ENCODE data around the gene THSD7A. TPM values are rescaled to one million over a fixed set of nuclear protein-coding genes. Genes with fewer than 3 reads are reported as not detected.

Gene THSD7A
- polyA plus RNA-seq, 4 donors, result 62.0 to 76.0 (median 72.8) TPM

DNA sequence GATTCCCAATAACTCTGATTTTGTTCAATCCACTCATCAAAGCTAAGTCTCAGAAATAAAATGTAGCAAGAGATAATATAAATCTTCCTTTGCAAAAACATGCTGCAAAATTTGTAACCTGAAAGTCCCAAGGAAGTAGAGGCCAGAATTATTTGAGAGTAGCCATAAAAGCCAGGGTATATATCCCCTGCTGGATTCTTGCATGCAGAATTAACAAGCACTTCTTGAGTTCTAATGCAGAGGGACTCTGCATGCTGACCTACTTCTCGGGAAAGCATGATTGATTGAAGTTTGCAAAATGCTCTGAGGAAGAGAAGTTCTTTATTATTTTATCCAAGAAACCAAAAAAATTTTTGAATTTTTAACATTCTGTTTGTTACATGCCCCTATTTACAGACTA lies 121.6 kb downstream of the THSD7A start:
- DNase-seq (ENCODE audit: low read depth in 4 of 4, low spot score in 2 of 4), result no peak

DNA sequence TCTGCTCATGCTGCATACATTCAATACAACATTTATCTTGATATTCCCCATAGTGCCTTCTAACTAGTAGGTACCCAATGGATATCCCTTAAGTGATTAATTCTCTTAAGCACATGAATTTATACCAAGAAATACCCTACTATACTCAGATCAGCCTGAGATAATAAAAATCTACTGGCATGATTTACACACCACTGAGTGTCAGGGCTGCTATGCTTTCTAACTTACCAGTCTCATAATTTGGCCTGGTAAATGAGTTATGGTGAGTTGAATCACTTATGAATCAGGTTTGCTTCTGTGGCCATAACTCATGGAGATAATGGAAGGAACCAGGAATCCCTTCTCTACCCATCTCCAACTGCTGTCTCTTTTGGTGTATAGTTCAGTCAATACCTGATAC lies 122.8 kb downstream of the THSD7A start:
- no peak for DNase-seq (ENCODE audit: low read depth in 4 of 4, low spot score in 2 of 4)

DNA sequence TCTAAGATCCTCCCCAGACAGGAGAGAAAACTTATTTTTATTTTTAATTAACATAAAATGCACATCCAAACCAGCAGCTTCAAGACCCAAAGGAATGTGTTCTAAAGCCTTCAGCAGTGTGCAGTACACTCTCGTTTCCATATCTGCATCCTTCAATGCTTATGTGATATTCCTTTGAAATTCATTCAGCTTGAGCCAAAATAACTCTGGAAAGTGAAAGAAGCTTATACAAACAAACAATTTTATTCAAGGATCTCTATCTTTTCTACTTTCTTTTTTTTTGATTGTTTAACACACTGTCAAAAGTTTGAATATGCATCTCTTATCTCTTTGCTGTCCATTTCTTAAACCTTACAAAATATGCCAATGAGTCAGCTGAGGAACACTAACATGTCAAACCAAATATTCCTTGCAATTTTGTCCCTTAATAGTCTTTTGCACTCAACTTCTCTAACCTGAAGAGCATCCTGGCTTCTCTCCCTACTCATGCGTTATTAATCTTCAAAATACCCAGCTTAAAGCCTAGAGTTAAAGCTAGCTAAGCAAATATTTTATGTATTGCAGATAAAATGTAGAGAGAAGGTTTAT lies 124.3 kb downstream of the THSD7A start:
- no peak for DNase-seq (ENCODE audit: low read depth in 4 of 4, low spot score in 2 of 4)

DNA sequence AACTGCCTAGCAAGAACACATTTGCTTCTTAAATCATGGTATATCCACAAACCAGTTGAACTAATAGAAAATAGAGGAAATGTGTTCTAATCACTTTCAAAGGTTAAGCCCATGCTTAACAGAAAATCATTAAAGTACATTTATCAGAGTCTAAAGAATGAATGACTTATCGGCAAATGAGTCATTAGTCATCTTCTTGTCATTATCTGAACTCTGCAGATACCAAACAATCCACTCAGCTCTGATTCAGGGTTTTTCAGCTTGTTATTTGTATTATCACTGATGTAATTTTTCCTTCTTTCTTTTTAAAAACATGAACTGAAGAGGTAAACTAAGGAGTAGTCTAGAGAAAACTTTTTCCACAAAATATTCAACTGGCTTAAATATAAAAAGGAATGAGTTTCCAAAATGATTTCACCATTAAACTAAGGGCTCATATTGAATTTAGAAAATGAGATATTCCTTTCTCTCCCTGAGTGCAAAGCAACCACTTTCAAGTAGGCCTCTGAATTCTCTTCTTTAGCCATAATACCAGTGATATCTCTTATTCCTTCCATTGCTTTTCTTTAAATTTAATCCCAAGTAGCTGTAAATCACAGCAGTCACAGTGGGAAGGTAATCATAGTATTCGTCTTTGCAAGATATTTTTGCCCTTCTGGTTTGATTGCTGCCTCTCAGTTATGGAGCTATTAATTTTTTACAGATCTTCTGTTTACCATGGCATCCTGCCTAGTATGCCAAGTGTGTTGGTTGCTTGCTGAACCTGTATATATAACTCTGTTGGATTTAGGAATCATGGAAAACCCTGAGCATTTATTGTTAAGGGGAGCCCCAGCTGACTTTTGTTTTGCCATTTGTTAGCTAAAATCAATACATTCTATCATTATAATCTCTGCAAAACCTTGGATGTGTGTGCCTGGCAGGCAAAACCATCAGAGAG lies 125.1 kb downstream of the THSD7A start:
- DNase-seq (ENCODE audit: low read depth in 4 of 4, low spot score in 2 of 4), result no peak

DNA sequence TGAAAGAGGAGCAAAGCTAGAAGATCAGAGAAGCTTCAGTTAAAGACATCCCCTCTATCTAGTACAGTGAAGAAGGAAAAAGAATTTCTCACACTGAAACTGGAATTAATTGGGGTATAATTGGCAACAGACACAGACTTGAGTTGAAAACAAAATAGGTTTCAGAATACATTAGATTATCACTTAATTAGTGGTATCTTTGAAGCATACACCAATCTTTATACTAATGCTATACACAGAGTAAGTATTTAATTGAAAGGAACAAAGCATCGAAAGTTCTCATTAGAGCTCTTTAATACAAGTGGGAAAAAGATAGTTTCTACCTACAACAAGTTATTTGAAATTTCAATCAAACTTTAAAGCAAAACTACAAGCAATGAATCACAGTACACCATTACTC lies 128.2 kb downstream of the THSD7A start:
- no peak for DNase-seq (ENCODE audit: low read depth in 4 of 4, low spot score in 2 of 4)

DNA sequence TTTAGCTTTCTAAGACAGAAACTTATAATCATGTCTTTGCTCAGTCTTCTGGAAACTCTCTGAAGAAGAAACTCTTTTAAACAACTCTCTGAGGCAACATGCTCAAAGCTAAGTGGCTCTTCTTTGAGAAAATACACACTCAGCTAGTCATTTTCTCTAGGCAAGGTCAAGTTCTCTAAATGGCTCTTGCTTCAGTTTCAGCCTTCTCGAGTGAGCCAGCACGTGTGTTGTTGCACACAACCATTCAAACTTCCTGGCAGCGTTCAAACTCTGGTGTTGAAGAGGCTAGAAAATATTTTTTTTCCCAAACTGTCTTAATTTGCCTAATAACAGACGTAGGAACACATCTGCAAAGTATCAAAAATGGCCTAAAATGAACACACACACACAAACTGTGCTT lies 129.1 kb downstream of the THSD7A start:
- no peak for DNase-seq (ENCODE audit: low read depth in 4 of 4, low spot score in 2 of 4)

DNA sequence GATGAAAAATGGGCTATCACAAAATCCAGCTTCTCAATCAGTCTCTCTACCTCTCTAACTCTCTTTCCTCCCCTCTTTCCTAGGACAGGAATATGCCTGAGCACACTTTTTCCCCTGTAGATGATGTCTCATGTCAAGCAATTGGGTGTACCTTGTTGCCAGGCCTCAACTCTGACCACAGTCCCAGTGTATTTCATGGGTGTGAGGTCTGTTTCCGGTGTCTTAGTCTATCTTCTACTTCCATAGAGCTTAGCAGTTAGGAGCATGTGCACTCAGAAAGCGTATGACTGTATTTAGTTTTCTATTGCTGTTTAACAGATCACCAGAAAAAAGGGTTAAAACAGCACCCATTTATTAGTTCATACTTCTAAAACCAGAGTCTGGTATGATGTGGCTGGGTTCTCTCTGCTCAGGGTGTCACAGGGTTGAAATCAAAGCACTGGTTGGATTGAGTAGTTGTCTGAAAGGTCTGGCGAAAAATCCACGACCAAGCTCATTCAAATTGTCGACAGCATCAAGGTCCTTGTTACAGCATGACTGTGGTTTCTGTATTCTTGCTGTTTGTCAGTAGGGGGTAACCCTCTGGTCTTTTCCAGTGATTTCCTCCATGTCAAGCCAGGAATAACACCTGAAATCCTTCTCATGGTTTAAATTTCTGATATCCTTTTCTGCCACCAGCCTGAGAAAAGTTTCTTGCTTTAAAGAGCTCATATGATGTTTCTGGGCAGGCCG lies 130.0 kb downstream of the THSD7A start:
- no peak for DNase-seq (ENCODE audit: low read depth in 4 of 4, low spot score in 2 of 4)

DNA sequence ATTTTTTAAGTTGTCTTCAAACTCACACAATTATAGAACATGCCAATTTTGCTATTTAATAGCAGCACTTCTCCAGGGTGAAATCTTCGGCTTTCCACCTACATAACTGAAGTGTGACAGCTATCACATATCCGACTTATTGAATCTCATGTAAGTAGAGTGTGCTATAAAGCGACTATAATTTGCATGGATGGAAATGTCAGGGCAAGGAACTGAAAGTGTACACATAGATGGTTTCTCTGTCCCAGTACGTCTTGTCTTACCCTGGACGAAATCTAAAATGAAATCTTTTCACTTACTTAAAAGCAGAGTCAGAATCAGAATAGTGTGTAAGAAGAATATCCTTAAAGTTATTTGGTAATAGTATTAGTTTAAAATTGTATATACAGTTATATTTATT lies 132.3 kb downstream of the THSD7A start:
- no peak for DNase-seq (ENCODE audit: low read depth in 4 of 4, low spot score in 2 of 4)

DNA sequence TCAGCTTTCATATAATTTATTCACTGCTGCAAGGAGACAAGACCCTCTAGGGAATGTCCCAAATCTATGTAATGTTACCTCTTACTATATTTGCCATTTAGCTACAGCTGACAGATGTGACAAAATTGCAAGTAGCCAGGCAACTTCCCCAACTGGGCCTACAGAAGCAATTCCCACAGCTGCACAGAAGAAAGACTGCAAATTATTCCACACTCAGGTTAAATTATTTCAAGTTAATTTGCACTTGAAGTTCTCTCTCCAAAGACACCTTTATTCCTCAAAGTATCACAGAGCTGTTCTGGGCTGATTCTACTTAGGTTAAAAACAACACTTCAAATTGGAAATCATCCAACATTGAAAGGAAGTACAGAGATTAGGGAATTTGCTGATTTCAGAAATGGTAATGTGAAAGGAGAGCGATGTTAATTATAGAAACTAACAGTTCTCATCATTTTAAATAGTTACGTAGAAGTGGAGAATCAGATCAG lies 133.6 kb downstream of the THSD7A start:
- no peak for DNase-seq (ENCODE audit: low read depth in 4 of 4, low spot score in 2 of 4)

DNA sequence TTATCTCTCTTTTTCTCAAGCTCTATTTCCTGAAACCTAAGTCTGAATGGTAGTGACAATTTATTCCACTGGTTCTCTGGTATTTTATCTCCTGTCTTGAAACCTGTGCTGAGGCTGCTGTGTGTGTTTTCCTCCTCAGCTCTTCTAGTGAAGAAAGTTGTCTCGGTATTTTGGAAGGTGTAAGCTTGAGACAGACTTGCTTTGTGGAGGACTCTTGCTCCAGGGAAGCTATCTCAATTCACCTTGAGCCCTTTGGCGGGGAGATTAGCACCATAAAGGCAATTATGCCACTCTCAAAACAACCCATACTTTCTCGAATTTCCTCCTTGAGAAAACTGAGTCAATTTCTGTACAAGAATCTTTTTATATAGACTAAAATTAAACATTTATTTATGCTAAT lies 141.6 kb downstream of the THSD7A start:
- DNase-seq (ENCODE audit: low read depth in 4 of 4, low spot score in 2 of 4), result no peak

DNA sequence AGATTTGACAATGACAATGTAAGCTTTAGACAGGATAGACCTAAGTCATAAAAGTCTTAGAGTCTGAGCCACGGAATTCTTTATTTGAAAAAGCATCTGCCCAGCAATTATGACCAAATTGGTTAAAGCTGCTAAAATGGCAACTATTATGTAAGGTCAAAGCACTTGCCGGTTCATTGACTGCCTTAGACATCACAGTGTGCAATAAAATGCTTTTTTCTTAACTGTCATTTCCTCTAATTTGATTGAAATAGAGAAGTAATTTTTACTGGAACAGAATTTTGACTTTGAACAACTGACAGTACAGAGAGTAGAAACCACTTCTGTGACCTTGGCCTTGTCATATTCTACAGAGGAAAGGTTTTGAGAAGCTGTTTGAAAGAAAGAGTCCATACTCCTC lies 142.9 kb downstream of the THSD7A start:
- DNase-seq (ENCODE audit: low read depth in 4 of 4, low spot score in 2 of 4), result no peak

DNA sequence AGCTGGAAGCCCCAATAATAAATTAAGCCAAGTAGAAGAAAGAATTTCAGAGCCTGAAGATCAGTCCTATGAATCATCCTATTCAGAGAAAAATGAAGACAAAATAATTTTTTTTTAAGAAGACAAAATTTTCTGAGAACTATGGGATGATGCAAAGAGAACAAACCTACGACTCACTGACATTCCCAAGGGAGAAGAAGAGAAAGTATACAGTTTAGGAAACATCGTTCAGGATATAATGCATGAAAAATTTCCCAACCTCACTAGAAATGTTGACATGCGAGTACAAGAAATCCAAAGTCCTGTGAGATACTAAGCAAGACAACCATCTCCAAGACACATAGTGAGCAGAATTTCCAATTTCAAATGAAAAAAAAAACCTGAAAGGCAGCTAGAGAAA lies 150.5 kb downstream of the THSD7A start:
- no peak for DNase-seq (ENCODE audit: low read depth in 4 of 4, low spot score in 2 of 4)

DNA sequence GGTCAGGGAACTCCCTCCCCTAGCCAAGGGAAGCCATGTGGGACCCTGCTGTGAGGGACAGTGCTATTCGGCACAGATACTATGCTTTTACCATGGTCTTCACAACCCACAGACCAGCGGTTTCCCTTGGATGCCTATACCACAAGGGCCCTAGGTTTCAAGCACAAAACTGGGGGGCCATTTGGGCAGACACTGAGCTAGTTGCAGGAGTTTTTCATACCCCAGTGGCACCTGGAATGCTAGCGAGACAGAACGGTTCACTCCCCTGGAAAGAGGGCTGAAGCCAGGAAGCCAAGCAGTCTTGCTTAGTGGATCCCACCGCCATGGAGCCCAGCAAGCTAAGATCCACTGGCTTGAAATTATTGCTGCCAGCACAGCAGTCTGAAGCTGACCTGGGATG lies 156.8 kb downstream of the THSD7A start:
- DNase-seq (ENCODE audit: low read depth in 4 of 4, low spot score in 2 of 4), result no peak

DNA sequence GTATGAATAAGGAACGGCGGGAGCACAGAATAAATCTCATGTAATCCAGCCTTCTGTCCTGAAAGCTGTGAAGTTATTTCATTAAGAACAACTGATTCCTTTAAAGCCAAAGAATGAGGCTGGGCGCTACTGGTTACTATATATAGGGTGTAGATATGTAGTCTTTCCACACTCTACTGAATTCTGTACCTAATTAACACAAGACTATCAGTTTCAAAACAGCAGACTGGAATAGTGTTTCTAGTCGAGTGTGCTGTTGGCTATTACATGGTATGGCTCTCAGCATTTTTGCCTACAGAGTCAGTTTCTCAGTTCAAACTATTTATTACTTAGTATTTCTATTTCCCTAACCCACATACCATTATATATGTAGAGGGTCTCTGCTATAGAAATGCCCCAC lies 163.3 kb downstream of the THSD7A start:
- no peak for DNase-seq (ENCODE audit: low read depth in 4 of 4, low spot score in 2 of 4)

DNA sequence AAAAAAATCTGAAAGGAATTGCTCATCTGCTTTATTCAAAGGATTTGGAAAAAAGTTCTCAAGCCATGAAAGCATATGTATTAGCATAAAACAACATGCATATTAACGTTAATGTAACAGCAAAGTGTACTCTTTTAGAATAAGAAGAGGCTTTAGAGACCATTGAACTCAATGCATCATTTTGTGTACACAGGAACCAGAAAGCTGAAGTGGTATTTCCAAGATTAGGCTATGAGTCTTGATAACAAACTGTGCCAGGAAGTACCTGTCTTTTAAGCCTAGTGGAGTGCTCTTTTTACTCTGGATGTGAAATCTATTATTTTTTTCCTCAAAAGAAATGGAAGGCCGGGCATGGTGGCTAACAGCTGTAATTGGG lies 164.2 kb downstream of the THSD7A start:
- no peak for DNase-seq (ENCODE audit: low read depth in 4 of 4, low spot score in 2 of 4)

DNA sequence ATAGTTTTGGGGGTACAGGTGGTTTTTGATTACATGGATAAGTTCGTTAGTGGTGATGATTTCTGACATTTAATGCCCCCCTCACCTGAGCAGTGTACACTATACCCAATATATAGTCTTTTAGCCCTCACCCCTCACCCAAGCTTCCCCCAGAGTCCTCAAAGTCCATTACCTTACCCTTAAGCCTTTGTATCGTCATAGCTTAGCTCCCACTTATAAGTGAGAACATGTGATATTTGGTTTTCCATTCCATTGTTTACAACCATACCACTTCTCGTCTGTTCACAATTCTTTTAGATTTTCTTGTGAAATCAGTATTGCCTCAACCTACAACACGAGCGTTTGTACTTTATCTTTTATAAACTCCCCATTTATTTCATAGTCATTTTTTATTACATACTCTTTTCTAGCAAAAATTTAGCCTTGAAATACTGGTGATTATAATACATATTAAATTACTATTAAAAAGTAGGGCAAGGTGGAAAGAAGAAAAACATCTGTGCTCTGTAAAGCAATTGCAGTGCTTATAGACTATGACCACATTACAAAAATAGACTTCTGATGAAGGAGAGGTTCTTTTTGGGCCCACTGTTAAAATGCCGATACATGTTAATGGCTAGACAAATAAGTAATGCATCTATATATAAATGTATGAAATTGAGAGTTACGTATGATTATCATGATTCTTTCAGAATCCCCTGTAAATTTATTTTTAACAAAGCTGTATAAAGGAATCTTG lies 164.8 kb downstream of the THSD7A start:
- no peak for DNase-seq (ENCODE audit: low read depth in 4 of 4, low spot score in 2 of 4)

DNA sequence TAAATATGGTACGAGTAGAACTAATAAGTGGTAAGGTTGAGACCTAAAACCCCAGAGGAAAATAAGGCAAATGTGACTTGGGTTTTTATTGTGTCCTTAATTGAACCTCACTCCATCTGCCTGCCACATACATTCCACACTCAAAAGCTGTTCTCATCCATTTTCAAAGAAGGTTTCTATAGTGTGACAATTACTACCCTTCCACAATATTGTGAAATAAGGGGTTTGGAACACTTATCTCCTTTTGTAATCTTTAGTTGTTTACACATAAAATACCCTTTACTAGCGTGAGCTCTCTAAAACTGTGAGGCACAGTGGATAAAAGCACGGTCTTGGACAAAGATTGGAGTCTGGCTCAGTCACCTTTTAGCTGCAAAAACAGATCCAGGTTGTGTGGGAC lies 166.6 kb downstream of the THSD7A start:
- DNase-seq (ENCODE audit: low read depth in 4 of 4, low spot score in 2 of 4), result no peak

DNA sequence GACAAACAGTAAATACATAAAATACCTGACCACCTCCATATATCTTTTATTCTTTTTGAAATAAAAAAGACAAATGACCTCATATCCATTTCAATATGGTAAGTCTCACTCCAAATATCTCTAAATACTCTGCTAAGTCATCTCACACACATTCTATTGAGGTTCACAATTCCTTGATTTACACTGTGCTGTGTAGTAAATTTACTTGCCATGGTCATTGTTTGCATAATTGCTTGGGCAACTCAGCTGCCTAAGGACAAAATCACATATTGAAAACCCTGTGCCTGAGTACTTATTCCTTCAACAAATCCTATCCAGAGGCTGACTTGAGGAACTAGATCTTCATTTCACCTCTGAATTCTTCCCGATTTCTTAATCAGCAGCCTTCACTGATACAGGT lies 176.4 kb downstream of the THSD7A start:
- no peak for DNase-seq (ENCODE audit: low read depth in 4 of 4, low spot score in 2 of 4)

DNA sequence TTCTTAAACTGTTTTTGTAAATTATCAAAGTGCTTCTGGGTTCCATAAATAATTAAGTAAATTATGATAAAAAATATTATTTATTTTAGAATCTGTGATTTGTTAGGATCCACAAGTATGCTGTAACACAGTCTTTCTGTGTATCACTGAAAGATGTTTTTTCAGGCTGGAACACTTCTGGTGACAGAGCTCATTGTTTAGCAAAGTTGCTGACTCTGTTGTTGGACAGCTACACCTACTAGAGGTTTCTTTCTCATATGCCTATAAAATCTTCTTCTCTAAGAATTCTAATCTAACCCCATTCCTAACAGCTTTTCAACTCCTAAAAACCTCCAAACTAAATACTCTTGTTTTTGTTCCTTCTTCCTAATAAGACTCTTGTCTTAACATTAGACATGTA lies 176.8 kb downstream of the THSD7A start:
- DNase-seq (ENCODE audit: low read depth in 4 of 4, low spot score in 2 of 4), result no peak

DNA sequence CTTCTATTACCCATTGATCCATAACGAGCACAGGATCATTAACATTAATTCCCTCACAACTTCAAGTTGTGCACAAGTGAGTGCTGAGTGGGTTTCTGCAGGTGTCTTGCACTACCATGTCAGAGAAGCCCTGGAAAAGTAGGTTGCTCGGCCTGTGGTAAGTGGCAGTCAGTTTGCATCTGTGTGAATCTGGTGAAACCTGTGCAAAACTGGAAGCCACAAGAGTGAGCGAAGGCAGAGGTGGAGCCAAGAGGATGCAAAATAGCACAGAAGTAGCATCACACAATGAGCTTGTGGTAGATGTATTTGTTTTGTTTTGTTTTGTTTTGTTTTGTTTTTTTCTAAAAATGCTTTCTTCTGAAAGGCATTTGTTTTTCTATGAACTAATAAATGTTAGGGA lies 181.5 kb downstream of the THSD7A start:
- DNase-seq (ENCODE audit: low read depth in 4 of 4, low spot score in 2 of 4), result no peak

DNA sequence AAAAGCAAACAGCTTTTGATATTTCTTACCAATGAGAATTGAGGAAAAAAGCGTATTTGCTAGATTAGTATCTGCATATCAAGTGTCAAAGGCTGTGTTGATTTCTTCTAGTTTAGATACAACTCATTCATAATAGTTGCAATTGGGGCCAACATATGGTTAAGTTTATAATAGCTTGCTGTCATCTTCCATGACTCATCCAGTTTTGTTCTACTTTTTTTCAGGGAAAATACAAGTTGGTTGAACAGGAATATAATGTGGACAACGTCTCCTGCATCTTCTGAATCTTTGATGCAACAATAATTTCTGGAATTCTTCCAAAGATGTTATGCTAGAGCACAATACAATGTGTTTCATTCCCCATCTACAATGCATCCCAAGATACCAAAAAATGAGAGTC lies 182.0 kb downstream of the THSD7A start:
- DNase-seq (ENCODE audit: low read depth in 4 of 4, low spot score in 2 of 4), result no peak

Data from left renal cortex interstitium (tissue), 4 donors.